ENCODE data around the gene AGR2.
"Not testable (repeated sequence)": the region's sequence is repeated elsewhere in the genome, so short reads cannot be mapped to it uniquely, and the experiment has no call there.

Gene AGR2

GRCh38 chr7:16773884-16774283, 30.9 kb downstream of the AGR2 start:
- no peak for DNase-seq (ENCODE audit: low read depth)

GRCh38 chr7:16773326-16773725, 31.5 kb downstream of the AGR2 start:
- DNase-seq (ENCODE audit: low read depth), result no peak

- DNase-seq (ENCODE audit: low read depth), result no peak
Measured at GRCh38 chr7:16770657-16771329, 34.0 kb downstream of the AGR2 start.

GRCh38 chr7:16769994-16770393, 34.8 kb downstream of the AGR2 start:
- DNase-seq (ENCODE audit: low read depth), result not testable (repeated sequence)

DNA sequence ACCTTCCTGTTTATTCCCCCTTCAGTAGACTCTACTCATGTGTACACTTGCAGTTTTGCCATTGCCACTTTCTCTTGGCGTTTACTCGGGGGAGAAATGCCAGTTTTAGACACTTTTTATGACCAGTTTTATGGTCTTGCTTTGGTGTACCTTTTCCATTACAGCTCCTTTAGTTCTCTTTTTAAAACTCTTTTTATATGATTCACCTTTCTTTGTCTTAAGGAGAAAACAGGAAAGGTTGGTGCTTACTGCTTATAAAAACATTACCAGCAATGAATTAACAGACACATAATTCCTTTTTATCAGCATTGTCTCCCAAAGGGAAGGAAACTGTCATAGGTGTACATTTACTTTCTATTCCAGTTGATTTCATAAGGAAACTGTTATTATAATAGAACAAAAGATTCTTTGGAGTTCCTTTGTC, 39.4 kb downstream of the AGR2 start:
- no peak for DNase-seq (ENCODE audit: low read depth)

DNA sequence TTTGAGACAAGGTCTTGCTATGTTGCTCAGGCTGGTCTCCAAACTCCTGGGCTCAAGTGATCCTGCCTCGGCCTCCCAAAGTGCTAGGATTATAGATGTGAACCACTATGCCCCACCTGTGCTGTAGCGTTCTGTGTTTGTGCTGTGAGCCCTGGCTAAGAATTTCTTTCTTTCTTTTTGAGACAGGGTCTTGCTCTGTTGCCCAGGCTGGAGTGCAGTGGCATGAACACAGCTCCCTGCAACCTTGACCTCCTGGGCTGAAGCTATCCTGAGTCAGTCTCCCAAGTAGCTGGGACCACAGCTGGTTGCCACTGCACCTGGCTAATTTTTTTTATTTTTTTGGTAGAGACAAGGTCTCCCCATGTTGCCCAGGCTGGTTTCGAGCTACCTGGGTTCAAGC, 39.9 kb downstream of the AGR2 start:
- no peak for DNase-seq (ENCODE audit: low read depth)

GRCh38 chr7:16762177-16762576, 42.6 kb downstream of the AGR2 start:
- no peak for DNase-seq (ENCODE audit: low read depth)

- DNase-seq (ENCODE audit: low read depth), result no peak
Measured at GRCh38 chr7:16759840-16760239, 45.0 kb downstream of the AGR2 start.

DNA sequence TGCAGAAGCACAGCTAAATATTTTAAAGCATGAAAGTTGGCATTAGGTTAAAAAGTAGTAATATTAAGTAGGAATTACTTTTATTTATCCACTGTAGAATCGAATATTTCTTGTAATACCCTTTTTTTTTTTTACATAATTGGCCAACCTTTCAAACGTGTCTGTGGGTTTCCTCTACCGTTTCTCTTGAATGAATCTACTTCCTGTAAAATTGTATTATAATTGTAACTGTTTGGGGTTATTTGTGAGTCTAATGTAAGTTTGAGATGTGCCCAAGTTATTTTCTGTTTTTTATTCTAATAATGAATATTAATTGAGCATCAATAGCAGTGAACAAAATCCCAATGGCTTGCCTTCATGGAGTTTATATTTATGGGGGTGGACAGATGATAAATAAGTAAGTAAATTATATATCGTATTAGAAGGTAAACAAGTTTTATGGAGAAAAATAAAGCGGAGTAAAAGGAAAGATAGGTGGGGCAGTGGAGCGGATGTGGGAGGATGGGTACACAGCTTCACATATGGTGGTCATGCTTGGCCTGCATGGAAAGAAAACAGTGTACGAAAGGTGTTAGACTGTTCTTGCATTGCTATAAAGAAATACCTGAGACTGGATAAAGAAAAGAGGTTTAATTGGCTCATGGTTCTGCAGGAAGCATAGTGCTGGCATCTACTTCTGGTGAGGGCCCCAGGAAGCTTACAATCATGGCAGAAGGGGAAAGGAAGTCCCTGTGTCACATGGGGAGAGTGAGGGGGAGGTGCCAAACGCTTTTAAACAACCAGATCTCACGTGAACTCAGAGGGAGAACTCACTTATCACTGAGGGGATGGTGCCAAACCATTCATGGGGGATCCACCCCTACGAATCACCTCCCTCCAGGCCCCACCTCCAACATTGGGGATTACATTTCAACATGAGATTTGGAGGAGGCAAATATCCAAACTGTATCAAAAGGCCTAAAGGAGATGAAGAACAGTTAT, 45.9 kb downstream of the AGR2 start:
- DNase-seq (ENCODE audit: low read depth), result no peak

DNA sequence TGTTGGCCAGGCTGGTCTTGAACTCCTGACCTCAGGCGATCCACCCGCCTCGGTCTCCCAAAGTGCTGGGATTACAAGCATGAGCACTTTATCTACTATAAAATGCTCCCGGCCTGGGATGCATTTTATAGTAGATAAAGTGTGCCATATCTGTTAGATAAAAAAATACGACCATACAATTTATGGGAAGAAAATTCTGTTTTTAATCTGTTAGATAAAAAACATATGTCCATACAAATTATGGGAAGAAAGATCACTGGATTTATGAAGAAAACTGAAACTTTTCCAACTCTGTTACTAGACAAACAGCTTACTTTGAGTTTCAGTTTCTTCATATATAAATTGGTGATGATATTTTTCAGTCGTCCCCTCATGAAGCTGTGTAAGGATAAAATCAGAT, 46.8 kb downstream of the AGR2 start:
- no peak for DNase-seq (ENCODE audit: low read depth)

GRCh38 chr7:16755397-16755796, 49.4 kb downstream of the AGR2 start:
- no peak for DNase-seq (ENCODE audit: low read depth)

DNA sequence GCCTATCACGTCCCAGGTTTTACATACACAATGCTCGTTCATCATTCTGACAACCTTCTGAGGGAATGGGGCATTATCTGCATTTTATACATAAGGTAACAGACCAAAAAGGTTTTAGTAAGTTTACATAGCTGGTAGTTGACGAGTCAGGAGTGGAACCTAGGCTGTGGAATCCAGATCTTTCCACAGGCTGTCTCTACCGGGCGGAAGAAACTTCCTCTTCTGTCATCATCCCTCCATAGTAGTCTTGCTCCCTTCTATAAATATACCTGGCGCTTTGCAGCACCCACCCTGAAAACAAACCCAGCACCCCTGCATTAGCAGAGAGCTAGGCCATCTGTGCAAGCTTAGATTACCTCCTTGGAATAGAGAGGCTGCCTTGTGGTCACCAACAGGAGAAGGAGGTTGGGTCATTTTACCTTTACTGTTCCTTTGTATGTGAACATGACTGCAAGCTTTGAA, 49.9 kb downstream of the AGR2 start:
- DNase-seq (ENCODE audit: low read depth), result no peak

- DNase-seq (ENCODE audit: low read depth), result no peak
Measured at GRCh38 chr7:16753932-16754855, 50.6 kb downstream of the AGR2 start.

DNA sequence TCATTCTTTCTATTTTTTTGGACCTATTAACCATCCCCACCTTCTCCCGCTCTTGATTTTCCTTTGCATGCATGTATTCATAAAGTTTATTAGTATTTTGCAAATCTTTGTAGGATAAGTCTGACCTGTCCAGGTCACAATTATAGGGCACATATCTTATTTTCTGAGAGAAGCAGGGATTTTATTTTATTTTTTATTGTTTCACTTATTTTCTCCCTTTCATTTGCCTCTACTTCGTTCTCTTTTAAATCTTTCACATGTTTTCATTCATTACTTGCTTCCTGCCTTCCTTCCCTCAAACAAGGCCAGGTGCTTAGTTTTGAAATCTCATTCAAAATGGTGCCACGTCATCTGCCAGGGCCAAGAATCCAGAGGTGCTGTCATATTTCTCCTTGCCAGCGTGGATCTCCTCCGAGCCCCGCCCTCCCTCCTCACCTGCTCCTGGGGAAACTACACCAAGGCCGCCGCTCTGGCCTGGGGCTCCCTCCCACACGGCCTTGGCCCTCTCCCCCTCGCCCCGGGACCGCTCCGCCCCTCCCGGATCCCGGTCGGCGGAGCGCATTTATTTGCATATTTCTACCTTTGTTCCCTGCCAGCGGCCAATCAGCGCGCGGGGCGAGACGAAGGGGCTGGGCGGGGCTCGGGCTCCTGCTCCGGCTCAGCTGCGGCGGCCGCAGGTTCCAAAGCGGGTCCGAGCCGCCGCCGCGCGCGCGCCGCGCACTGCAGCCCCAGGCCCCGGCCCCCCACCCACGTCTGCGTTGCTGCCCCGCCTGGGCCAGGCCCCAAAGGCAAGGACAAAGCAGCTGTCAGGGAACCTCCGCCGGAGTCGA, 51.5 kb downstream of the AGR2 start, which contains the start of gene TSPAN13:
TSS of gene TSPAN13 (plus strand) at position 654 of the 830 bp plus-strand sequence. CDS start 213 bp downstream, outside the sequence.
- DNase-seq (ENCODE audit: low read depth), result no peak

DNA sequence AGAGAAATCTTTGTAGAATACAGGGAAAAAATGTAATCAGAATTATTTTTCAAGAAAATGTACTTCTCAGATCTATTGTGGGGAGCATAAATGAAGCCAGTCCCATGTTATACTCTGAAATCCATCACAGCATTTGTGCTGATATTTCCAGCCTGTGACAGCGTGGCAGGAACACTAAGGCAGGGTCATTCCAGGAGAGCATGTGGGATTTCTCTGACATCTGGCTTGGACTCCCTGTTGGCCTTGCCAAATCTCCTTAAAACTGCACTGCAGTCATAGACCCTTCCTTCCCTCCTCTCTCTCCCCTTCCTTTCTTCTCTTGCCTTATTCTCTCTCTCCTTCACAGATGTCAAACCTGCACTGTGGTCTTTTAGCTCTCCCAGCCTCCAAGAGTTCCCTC, 57.7 kb downstream of the AGR2 start:
- no peak for DNase-seq (ENCODE audit: low read depth)

DNA sequence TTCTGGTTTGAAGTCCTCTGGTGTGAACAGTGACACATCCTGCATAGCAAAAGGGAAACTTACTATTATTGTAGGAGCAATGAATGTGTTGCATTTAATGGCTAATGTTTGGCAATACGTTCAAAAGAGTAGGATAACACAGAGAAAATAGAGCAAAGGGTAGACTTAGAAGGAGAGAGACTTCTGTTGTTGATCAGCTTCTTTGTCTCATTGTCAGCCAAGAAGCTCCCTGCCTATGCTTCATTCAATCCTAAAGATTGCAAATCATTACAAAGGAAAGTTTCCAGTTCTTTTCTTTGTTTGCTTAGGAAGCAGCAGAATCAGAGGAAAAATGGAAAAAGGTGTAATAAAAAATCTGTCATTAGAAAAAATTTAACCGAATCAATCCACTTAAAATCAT, 59.2 kb downstream of the AGR2 start:
- no peak for DNase-seq (ENCODE audit: low read depth)

GRCh38 chr7:16744518-16745250, 60.1 kb downstream of the AGR2 start:
- DNase-seq (ENCODE audit: low read depth), result no peak

- no peak for DNase-seq (ENCODE audit: low read depth)
Measured at GRCh38 chr7:16743236-16743635, 61.6 kb downstream of the AGR2 start.

DNA sequence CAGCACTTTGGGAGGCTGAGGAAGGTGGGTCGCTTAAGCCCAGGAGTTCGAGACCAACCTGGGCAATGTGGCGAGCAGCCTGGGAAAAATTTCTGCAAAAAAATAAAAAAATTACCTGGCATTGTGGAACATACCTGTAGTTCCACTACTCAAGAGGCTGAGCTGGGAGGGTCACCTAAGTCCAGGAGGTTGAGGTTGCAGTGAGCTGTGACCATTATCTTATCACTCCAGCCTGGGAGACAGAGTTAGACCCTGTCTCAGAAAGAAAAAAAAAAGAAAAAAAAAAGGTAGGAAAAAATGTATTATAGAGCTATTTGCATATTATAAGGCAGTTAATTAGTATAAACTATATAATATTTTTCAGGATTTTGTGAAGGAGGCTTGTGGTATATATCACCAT, 62.3 kb downstream of the AGR2 start:
- no peak for DNase-seq (ENCODE audit: low read depth)
